HG02588 (cell line): ENCODE measurements around the gene OTOF.
"Not testable (repeated sequence)": the region's sequence is repeated elsewhere in the genome, so short reads cannot be mapped to it uniquely, and the experiment has no call there.

Source experiments
- ATAC-seq: cut with Tn5 transposase; IDR thresholded peaks from one replicate; pipeline ENCODE4 v1.9.1; 2021; ENCODE audit warnings: mild to moderate bottlenecking, moderate library complexity; ENCODE audit not compliant: unreplicated experiment

The OTOF gene

GRCh38 chr2:26481706-26482105 lies 3.8 kb upstream of the OTOF start:
- ATAC-seq = no peak

GRCh38 chr2:26480566-26481423 lies 2.9 kb upstream of the OTOF start:
- ATAC-seq = no peak

DNA sequence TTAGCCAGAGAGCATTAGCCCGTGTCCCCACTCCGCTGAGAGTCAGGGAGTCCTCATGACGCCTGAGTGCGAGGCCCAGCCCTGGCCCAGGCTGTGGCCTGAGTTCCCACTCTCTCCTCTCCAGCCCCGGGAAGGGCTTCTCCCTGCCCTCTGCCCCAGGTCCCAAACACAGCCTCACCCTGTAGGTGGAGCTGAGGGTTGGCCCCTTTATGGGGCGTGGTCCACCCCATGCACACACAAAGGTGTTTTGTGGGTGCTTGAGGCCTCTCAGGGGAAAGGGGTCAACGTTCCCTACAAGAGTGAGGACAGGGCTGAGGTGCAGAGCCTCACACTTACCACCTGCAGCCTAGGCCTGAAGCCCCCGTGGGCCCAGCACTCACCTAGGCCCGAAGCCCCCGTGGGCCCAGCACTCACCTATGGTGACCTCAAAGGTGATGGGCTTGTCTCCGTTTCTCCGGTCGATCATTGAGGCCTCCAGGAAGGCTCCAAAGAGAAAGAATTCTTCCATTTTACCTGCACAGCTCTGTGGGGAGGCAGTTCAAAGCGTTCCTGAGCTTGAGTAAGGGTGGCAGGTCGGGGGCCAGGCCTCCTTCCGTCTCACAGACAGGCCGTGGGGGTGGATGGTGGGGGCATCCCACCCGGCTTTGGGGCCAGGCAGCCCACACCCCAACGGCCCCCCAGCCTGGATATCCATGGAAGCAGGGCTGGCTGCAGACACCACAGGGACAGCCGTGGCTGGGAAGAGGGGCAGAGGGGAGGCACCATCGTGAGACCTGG lies 2.1 kb upstream of the OTOF start:
- ATAC-seq = no peak

- no peak for ATAC-seq
These were observed 1.3 kb upstream of the OTOF start for GRCh38 chr2:26479131-26479788.

- no peak for ATAC-seq
These were observed 442 bp upstream of the OTOF start for GRCh38 chr2:26478366-26478765.

GRCh38 chr2:26477126-26477910 lies 606 bp downstream of the OTOF start:
- ATAC-seq = no peak

- no peak for ATAC-seq
These were observed 2.0 kb downstream of the OTOF start for GRCh38 chr2:26475832-26476501.

DNA sequence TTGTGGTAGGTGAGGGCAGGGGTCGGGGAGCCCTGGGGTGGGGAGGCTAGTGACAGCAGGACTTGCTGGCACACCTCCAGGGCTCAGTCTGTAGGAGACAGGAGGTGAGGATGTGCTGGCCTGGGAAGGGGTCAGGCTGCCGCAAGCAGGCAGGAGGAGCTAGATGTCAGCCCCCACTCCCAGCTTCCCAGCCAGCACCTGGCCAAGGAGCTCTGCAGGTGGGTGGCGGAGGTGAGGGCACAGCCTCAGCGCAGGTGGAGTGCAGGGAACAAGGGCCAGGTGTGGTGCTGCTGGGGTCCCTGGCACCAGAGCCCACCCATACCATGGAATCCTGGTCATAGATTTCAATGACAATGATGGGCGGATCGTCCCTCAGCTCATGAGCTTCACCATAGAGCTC lies 2.9 kb downstream of the OTOF start:
- no peak for ATAC-seq

DNA sequence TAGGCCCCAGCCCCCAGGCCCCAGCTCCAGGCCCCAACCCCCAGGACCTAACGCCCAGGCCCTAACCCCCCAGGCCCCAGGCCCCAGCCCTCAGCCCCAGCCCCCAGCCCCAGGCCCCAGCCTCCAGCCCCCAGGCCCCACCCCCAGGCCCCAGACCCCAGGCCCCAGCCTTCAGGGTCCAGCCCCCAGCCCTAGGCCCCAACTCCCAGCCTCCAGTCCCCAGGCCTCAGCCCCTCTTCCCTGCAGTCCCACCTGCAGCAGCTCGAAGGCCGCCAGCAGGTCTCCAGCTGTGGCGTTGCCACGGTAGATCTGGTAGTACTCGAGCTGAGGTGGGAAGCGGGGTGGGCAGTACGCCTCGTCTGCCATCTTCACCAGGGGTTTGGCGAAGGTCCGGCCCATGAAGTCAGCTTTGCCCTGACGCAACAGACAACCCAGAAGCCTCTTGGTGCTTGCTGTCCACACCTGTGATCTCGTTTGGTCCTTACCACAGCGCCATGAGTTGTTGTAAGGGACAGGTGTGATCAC lies 3.6 kb downstream of the OTOF start:
- ATAC-seq = no peak

DNA sequence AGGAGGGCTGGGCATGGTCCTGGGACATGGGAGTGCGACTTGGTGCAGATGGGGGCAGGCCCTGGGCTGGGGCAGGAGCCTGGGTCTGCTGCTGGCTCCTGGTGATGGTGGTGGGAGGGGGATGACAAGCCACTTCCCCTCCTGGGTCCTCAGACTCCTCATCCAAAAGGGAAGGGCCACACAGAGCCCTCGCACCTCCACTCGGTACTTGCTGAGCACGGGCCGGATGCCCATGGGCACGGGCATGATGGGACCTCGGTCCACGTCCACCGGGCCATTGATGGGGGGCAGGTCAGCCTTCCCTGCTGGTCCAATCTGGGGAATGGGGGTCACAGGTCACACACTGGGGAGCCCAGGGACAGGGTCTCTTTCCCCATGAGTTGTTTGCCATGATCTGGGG lies 4.1 kb downstream of the OTOF start:
- ATAC-seq = no peak

GRCh38 chr2:26472821-26473655 lies 4.9 kb downstream of the OTOF start:
- no peak for ATAC-seq

DNA sequence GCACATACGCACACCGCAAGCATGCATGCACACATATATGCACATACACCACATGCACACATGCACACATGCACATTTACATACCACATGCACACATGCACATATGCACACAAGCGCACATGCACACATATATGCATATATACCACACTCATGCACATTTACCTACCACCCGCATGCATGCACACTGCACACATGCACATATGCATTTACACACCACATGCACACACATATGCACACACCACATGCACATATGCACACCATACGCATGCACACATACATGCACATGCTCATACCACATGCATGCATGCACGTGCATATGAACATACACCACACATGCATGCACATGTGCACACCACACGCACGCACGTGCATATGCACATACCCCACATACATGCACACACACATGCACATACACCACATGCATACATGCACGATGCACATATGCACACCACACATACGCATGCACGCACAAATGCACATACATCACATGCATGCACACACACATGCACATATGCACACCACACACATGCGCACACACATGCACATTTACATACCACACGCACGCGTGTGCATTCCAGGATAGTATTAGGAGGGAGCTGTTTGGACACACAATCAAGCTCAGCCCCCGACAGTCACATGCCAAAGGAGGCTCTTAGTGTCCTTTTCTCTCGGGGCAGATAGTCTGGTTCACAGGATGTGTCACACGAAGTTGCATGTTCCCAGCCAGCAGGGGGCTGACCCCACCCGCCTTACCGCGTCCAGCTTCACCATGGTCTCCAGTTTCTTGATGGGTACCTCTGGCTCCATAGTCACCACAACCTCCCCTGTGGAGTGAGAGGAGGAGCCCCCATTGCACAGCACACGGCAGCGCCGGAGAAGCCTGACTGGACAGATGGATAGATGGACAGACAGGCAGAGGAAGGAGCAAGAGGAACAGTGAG lies 5.9 kb downstream of the OTOF start:
- no peak for ATAC-seq

DNA sequence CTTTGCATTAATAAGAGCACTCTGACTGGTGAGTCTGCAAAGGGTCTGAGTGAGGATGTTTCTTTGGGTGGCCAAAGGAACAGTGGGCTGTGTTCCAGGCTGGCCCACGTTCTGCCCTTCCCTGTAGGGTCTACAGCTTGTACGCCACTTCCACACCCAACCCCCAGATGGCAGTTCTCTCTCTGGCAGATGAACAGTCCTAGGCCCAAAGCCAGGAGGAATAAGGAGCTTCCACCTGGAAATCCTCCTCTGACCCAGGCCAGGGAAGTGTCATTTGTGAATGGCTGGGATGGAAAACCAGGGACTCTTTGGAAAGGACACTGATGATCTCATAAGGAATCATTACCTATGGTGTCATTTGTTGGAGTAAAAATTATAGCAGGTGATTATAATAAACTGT lies 6.6 kb downstream of the OTOF start:
- ATAC-seq = no peak

DNA sequence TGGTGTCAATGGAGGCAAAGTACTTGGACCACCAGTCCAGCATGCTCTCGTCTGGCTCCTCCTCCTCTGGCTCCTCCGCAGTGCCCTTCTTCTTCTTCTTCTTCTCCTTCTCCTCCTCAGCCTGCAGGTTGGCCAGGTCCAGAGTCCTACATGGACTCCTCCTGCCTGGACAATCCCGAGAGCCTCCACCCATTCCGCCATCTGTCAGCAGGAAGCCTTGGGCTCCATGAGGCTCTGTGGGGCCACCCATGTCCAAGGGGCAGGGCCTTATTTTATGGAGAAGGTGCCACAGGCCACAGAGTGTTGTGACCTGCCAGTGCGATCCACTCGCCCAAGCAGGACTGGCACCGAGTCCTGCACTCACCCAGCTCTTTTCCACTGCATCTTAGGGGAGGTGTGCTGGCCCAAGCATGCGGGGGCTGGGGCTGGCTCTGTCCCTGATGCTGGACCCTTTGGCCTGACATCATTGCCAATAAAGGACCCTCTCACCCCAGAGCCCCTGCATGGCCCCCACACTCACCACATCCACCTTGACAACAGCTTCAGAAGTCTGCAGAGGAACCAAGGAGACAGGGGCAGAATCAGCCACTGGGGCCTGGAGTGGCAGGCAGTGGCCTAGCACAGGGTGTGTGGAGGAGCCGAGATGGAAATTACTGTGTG lies 7.2 kb downstream of the OTOF start:
- no peak for ATAC-seq

- no peak for ATAC-seq
These were observed 8.0 kb downstream of the OTOF start for GRCh38 chr2:26469955-26470354.

DNA sequence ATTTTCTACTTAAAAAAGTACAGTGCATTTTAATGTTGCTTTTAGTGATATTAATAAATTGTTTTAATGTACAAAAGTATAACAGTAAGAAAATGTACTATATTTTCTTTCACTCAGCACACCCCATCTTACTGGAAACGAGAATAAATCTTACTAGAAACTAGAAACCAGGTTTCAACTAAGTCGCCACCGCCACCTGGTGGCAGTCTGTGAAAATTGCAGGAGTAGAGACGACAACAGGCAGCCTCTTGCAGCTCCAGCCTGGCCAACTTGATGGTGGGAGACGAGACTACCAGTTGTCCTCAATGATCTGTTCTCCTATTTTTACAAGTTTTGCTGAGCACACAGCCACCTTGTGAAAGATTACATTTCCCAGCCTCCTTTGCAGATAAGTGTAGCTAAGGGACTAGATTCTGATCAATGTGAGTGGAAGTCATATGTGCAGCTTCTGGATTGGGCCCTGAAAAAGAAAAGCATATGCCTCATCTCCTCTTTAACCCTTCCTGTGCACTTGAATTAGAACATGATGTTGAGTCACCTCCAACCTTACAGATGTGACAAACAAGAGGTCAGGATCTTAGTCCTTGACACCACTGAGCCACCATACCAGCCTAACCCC lies 8.7 kb downstream of the OTOF start:
- no peak for ATAC-seq

GRCh38 chr2:26468544-26468943 lies 9.4 kb downstream of the OTOF start:
- not testable (repeated sequence) for ATAC-seq
